Measurements from ENCODE around the gene HCCS.

HCCS gene

GRCh38 chrX:11081511-11081910 lies 29.6 kb upstream of the HCCS start:
- no peak for TF ChIP-seq CTCF (IDR thresholded peaks at IDR 0.05; ENCODE audit: low read depth, low read length, missing control alignments)
- no peak for DNase-seq (ENCODE audit: low read depth)
- in situ Hi-C loops (cut with HindIII; ENCODE audit: low sequenced_read_pairs) = no loop called here
- no peak overlapping the region for H3K4me3 ChIP-seq (ENCODE audit: low read depth, low read length)

- DNase-seq (ENCODE audit: low read depth) = no peak
- in situ Hi-C loops (cut with HindIII; ENCODE audit: low sequenced_read_pairs) = no loop called here
- no peak for TF ChIP-seq CTCF (IDR thresholded peaks at IDR 0.05; ENCODE audit: low read depth, low read length, missing control alignments)
- no peak overlapping the region for H3K4me3 ChIP-seq (ENCODE audit: low read depth, low read length)
Measured at GRCh38 chrX:11085305-11085704, 25.8 kb upstream of the HCCS start.

- H3K4me3 ChIP-seq (ENCODE audit: low read depth, low read length) = no peak overlapping the region
- TF ChIP-seq CTCF (IDR thresholded peaks at IDR 0.05; ENCODE audit: low read depth, low read length, missing control alignments) = no peak
- in situ Hi-C loops (cut with HindIII; ENCODE audit: low sequenced_read_pairs) = no loop called here
- no peak for DNase-seq (ENCODE audit: low read depth)
Measured at GRCh38 chrX:11089802-11090201, 21.3 kb upstream of the HCCS start.

- in situ Hi-C loops (cut with HindIII; ENCODE audit: low sequenced_read_pairs) = no loop called here
- no peak for DNase-seq (ENCODE audit: low read depth)
- H3K4me3 ChIP-seq (ENCODE audit: low read depth, low read length) = no peak overlapping the region
- TF ChIP-seq CTCF (IDR thresholded peaks at IDR 0.05; ENCODE audit: low read depth, low read length, missing control alignments) = no peak
Measured at GRCh38 chrX:11097933-11098332, 13.2 kb upstream of the HCCS start.

DNA sequence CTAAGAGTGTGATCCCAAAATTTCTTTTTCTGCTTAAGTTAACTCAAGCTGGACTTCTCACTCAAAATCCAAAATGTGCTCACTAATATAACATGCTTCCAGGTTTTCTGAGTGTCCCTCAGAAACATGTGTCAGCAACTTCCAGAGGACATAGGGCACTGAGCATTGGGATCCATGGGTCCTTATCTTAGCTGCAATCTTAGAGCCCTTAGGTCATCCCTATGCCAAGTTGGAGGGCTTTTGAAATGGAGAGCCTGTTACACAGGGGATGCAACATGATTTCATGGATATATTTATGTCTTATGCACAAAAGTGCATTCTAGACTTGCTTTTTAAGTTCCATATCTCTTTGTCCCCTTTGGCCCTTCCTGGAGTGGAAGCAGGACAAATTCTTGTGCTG lies 11.7 kb upstream of the HCCS start:
- no peak for DNase-seq (ENCODE audit: low read depth)
- in situ Hi-C loops (cut with HindIII; ENCODE audit: low sequenced_read_pairs) = no loop called here
- TF ChIP-seq CTCF (IDR thresholded peaks at IDR 0.05; ENCODE audit: low read depth, low read length, missing control alignments) = no peak
- H3K4me3 ChIP-seq (ENCODE audit: low read depth, low read length) = no peak overlapping the region

DNA sequence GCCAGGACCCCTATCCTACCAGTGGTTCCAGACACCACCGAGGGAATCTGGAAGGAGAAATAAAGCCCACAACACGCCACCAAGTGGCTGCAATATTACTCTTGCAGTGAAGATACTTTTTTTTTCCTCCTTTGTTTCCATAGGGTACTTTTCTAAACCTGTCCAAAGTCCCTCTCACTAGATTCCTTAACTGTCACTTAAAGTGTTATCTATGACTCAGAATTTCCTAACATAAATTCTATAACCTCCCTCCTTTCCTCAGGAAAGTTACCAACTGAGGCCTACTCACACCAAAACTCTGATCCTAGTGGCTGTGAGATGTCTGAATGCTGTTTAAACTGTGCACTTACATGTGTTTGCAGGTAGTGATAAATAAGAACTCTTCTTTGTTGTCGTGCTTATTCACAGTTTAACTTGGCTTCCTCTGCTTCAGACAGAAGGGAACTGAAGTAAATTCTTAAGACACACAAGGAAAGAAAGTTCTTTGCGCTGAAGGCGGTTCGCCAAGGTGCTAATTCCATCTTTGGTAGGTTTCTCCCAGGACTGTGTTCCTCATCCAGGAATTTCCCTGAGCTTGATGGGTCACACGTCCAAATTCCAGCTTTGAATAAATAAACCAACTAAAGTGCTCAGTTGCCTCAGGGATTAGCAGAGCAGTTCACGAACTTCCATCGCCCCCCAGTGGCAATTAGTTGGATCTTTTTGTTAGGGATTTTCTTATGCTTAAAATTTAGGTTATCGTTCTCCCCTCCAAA lies 10.7 kb upstream of the HCCS start:
- DNase-seq (ENCODE audit: low read depth) = peak; percentile 55
- no peak overlapping the region for H3K4me3 ChIP-seq (ENCODE audit: low read depth, low read length)
- in situ Hi-C loops (cut with HindIII; ENCODE audit: low sequenced_read_pairs) = no loop called here
- TF ChIP-seq CTCF (IDR thresholded peaks at IDR 0.05; ENCODE audit: low read depth, low read length, missing control alignments) = peak; percentile 40
